ENCODE data around the gene SLC22A4. TPM values are rescaled to one million over a fixed set of nuclear protein-coding genes. Genes with fewer than 3 reads are reported as not detected.

The SLC22A4 gene
- total RNA-seq, 1 experiment from 2014 or later: 1.5 TPM

GRCh38 chr5:132277971-132278853 lies 16.0 kb upstream of the SLC22A4 start:
- no peaks in the 10 kb centered on the region for H3K9me3 ChIP-seq (ENCODE audit: control insufficient read depth, insufficient read depth, low read depth, low read length)
- ATAC-seq: no peak
- DNase-seq (ENCODE audit: low read depth, low spot score): no peak
- CTCF ChIA-PET: no interaction called here
- no peak overlapping the region for H3K4me3 ChIP-seq (ENCODE audit: low read depth in 2 of 2, low read length in 2 of 2)
- BruUV-seq (replicated peaks): no TSS peak
- TF ChIP-seq POLR2AphosphoS5 (IDR thresholded peaks at IDR 0.05; ENCODE audit: low read depth, low read length) (no peak), TCF7L2 (IDR thresholded peaks at IDR 0.05; ENCODE audit: low read depth, low read length) (no peak), REST (IDR thresholded peaks at IDR 0.05; ENCODE audit: insufficient read depth in 1 of 2, low read depth in 2 of 2, low read length in 1 of 2) (no peak), CTCF (IDR thresholded peaks at IDR 0.05) (no peak), SIN3A (IDR thresholded peaks at IDR 0.05; ENCODE audit: borderline replicate concordance, insufficient read depth, low read depth, low read length) (no peak)
- no peaks in the 10 kb centered on the region for H3K27me3 ChIP-seq (ENCODE audit: control insufficient read depth, insufficient read depth, low read length)
- H3K27ac ChIP-seq (ENCODE audit: low read length): no peak overlapping the region
- H3K4me1 ChIP-seq (ENCODE audit: control insufficient read depth, insufficient read depth, low read length): no peaks in the 10 kb centered on the region
- in situ Hi-C loops (cut with HindIII; ENCODE audit: low pct_unique_long_range_greater_than_20kb, low sequenced_read_pairs) (no loop called here), intact Hi-C loops (cut with micrococcal nuclease; ENCODE audit: unreplicated experiment) (no loop called here)
- no peaks in the 10 kb centered on the region for H3K36me3 ChIP-seq (ENCODE audit: control insufficient read depth, insufficient read depth, low read length)
- POLR2A ChIA-PET: no interaction called here

- ChIA-PET POLR2A (no interaction called here), CTCF (interaction anchor here (0.7 kb wide), 1 partner anchor 105 kb away, joined by 4 read pairs; no protein-coding TSS in a partner anchor)
- no peak for TF ChIP-seq SIN3A (IDR thresholded peaks at IDR 0.05; ENCODE audit: borderline replicate concordance, insufficient read depth, low read depth, low read length)
- TF ChIP-seq CTCF (IDR thresholded peaks at IDR 0.05): no peak
- no peak for TF ChIP-seq POLR2AphosphoS5 (IDR thresholded peaks at IDR 0.05; ENCODE audit: low read depth, low read length)
- TF ChIP-seq REST (IDR thresholded peaks at IDR 0.05; ENCODE audit: insufficient read depth in 1 of 2, low read depth in 2 of 2, low read length in 1 of 2): no peak
- no peak for TF ChIP-seq TCF7L2 (IDR thresholded peaks at IDR 0.05; ENCODE audit: low read depth, low read length)
- no TSS peak for BruUV-seq (replicated peaks)
- no peaks in the 10 kb centered on the region for H3K9me3 ChIP-seq (ENCODE audit: control insufficient read depth, insufficient read depth, low read depth, low read length)
- DNase-seq (ENCODE audit: low read depth, low spot score): no peak
- no peak overlapping the region for H3K27ac ChIP-seq (ENCODE audit: low read length)
- intact Hi-C loops (cut with micrococcal nuclease; ENCODE audit: unreplicated experiment) (no loop called here), in situ Hi-C loops (cut with HindIII; ENCODE audit: low pct_unique_long_range_greater_than_20kb, low sequenced_read_pairs) (no loop called here)
- H3K4me1 ChIP-seq (ENCODE audit: control insufficient read depth, insufficient read depth, low read length): no peaks in the 10 kb centered on the region
- ATAC-seq: no peak
- no peak overlapping the region for H3K4me3 ChIP-seq (ENCODE audit: low read depth in 2 of 2, low read length in 2 of 2)
- no peaks in the 10 kb centered on the region for H3K27me3 ChIP-seq (ENCODE audit: control insufficient read depth, insufficient read depth, low read length)
- H3K36me3 ChIP-seq (ENCODE audit: control insufficient read depth, insufficient read depth, low read length): no peaks in the 10 kb centered on the region
Observed at GRCh38 chr5:132279801-132280200, 14.4 kb upstream of the SLC22A4 start.

All from Panc1 (cell line).